Uterus (tissue), 2 donors: Measurements from ENCODE around the gene SLIT3.

Experiments
- CTCF ChIP-seq, 4 experiments: fragments of 200-600 bp in 2 of 4; fragments of 450-650 bp in 2 of 4; sonication (generic) in 2 of 4; IDR thresholded peaks; one replicate each; pipeline ENCODE4 v1.5.1; 2016 to 2019; ENCODE audit warnings: antibody characterized with exemption in 4 of 4, mild to moderate bottlenecking in 2 of 4, moderate library complexity in 1 of 4
- POLR2A ChIP-seq, 2 donors: fragments of 450-650 bp; IDR thresholded peaks; one replicate each; pipeline ENCODE4 v1.6.1; 2016; ENCODE audit warnings: antibody characterized with exemption in 2 of 2, mild to moderate bottlenecking in 1 of 2, moderate library complexity in 1 of 2

GRCh38 chr5:168770036-168770498 lies 530.9 kb downstream of the SLIT3 start:
- TF ChIP-seq CTCF (IDR thresholded peaks at IDR 0.05) (no peak), POLR2A (IDR thresholded peaks at IDR 0.05) (no peak)
